GM19099 (cell line): ENCODE measurements around the gene C10orf67.

Source experiments
- POLR2A ChIP-seq: IDR thresholded peaks from 3 replicates; pipeline ENCODE4 v1.6.1; 2011; ENCODE audit warnings: low read depth; ENCODE audit not compliant: insufficient read length; ENCODE audit errors: extremely low read depth

C10orf67 gene

DNA sequence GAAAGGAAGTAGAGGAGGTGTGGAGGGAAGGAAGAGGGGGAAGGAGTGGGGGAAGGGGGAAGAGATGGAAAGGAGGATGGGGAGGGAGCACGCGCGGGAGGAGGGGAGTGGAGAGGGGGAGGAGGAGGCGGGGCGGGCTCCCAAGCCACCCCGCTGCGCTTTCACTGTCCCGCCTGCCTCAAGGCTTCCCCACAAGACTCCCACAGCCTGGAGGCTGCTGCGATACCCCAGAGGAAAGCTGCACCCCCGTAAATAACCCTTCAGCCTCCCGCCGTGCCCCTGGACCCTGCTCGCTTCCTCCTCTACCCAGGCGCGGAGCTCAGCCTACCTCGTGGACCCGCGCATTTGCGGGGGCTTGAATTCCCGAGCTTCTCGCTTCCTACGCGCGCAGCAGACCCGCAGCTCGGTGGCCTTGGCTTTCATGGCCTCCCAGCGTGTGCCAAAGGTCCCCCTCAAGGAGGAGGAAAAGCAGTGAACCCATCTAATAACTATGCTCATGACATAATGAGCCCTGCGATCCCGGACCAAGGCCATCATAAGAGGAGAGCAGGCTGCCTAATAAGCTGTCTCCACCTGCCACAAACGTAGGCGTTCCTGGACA lies at the start of gene C10orf67:
TSS of gene C10orf67 (minus strand) at position 557 of the 601 bp plus-strand sequence. CDS start at position 534, 23 bp downstream.
- no peak for TF ChIP-seq POLR2A

DNA sequence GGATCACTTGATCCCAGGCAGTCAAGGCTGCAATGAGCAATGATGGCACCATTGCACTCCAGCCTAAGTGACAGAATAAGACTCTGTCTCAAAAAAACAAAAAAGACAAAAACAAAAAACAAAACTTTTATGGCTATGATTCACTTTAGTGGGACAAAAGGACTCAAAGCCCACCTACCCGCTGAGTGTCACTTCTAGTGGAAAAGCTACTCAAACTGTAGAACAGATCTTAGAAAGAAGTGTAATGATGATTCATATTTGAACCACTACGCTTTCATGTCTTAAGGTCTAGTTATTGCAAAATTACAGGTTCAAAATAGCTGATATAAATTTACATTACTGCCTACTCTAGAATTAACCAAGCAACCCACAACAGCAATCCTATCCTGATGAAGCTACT lies 47.2 kb upstream of the C10orf67 start:
- TF ChIP-seq POLR2A = no peak

DNA sequence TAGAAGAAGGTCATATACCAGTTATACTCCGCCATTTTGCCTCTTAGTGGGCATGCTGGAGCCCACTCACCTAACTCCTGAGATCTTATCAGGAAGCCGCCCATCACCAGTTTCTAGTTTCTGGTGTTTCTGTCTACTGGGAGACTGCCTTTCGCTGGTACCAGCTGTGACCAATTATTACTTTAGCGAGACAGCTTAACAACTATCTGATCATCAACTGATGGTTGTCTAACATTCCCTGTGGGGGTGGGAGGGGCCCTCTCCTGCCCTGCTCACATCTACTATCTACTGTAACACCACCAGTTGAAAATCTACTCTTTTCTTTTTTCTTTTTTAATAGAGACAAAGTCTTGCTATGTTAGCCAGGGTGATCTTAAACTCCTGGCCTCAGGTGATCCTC lies 46.2 kb upstream of the C10orf67 start:
- TF ChIP-seq POLR2A = no peak

DNA sequence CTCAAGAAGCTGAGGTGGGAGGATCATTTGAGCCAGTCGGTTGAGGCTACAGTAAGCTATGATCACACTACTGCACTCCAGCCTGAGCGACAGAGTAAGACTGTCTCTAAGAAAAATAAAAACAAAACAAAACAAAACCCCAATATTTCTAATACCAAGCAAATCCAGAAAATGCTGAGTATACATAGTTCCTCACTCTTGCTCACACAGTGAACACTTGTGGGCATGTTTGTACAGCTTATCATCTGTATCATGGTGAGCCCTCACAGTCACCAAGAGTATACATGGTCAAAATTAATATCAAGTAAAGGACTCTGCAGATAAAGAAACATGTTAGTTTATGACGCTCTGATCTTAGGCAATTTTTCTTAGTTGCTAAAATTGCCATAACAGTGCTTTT lies 41.5 kb upstream of the C10orf67 start:
- no peak for TF ChIP-seq POLR2A

- no peak for TF ChIP-seq POLR2A
Observed at GRCh38 chr10:23384364-23384763, 39.8 kb upstream of the C10orf67 start.

DNA sequence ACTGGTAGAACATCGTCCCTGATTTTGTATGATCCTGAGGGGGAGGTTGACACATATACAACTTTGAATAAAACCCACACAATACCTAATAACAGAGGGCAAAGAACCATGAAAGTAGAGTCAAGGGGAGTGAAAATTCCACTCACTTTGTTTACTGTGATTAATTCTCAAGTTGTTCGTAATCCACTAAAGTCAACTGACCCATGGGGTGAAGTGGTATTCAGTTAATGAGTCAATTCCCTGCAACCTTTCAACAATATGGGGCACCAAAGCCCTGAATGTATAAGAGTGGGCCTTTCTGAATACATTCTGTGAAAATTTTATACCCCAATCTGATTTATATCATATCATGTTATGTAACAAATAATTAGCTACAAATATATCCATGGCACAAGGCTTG lies 39.0 kb upstream of the C10orf67 start:
- no peak for TF ChIP-seq POLR2A

GRCh38 chr10:23381298-23382040 lies 36.9 kb upstream of the C10orf67 start:
- no peak for TF ChIP-seq POLR2A

- no peak for TF ChIP-seq POLR2A
Observed at GRCh38 chr10:23379686-23380085, 35.1 kb upstream of the C10orf67 start.

GRCh38 chr10:23376229-23376655 lies 31.6 kb upstream of the C10orf67 start:
- TF ChIP-seq POLR2A = no peak

GRCh38 chr10:23375366-23375765 lies 30.8 kb upstream of the C10orf67 start:
- TF ChIP-seq POLR2A = no peak

DNA sequence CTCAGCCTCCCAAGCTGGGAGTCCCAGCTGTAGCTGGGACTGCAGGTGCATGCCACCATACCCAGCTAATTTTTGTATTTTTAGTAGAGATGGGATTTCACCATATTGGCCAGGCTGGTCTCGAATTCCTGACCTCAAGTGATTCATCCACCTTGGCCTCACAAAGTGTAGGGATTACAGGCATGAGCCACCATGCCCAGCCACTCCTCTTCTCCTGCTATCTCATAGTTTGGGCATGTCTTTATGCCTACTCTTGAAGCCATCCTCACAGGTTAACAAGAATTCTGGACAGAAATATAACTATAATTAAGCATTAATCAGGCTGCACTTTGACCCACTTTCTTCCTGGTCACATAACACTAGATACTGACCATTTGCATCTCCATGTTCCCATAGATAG lies 28.6 kb upstream of the C10orf67 start:
- no peak for TF ChIP-seq POLR2A

DNA sequence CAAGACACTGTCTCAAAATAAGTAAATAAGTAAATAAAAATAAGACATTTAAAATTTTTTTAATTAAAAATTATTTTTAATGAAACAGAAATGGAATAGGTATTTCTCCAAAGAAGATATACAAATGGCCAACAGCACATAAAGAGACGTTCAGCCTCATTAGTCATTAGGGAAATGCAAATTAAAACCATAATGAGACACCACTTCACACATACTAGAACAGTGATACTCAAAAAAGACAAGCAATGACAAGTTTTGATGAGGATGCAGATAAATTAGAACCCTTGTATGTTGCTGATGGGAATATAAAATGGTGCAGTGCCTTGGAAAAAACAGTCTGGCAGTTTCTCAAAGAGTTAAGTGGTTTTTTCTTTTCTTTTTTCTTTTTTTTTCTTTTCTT lies 26.5 kb upstream of the C10orf67 start:
- TF ChIP-seq POLR2A = no peak

DNA sequence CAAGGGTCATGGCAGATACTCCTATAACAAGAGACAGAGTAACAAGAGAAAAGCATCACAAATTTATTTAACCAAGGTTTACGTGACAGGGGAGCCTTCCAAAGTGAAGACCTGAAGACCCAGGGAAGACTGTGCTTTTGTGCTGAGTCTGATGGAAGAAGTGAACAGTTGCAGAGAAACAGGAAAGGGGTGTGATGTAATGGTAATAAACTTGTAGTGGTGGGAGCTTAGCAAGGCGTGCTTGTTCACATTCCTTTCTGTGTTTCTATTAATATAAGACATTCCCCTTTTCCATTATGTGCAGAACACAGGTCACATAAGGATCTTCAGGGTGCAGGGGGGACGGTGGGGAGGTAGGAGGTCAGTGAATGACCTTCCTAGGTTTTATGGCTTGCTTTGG lies 25.5 kb upstream of the C10orf67 start:
- no peak for TF ChIP-seq POLR2A

DNA sequence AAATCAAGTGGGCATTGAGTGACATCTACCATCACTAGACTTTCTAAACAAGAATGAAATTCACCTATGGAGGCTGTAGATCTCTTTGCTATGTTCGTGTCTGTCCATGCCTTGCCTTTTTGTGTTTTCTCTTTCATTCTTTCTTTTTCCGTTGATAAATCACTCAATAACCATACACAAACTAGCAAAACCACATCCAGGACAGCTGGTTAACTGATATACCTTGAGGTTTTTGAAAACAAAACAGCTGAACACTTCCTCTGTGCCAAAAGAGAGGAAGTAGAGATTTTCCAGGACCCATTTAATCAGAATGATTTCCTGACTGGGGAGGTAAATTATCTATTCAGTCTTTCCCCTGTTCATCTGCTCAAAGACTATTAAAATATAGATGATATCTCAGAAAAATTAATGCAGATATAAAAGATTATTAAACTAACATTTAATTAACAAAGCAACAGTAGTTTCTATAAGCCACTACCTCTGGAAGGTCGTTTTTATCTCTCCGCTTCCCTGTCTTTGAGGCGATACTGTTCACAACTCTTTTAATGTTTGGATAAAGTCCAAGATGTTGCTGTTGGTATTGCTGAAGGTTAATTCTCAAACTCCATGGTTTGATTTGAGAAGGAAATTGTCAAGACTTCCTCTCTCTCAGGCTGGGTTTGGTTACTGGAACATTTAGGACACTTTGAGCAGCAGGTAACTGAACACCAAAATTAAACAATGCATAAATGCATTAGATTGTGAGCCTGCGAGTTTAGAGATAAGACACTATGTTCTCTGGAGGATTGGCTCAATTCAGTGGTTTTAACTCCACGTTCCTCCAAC lies 24.4 kb upstream of the C10orf67 start:
- TF ChIP-seq POLR2A = peak; percentile 21

GRCh38 chr10:23367896-23368595 lies 23.4 kb upstream of the C10orf67 start:
- no peak for TF ChIP-seq POLR2A
